Transverse colon (tissue), 4 donors: Measurements from ENCODE around the gene VWA3A.

Experiments used
- EP300 ChIP-seq: sonication (generic); formaldehyde crosslinking; IDR thresholded peaks from one replicate; pipeline ENCODE4 v1.6.1; 2017; ENCODE audit warnings: antibody characterized with exemption, low read depth
- POLR2A ChIP-seq: fragments of 450-650 bp; IDR thresholded peaks from one replicate; pipeline ENCODE4 v1.6.1; 2016; ENCODE audit warnings: antibody characterized with exemption, mild to moderate bottlenecking, moderate library complexity
- POLR2AphosphoS5 ChIP-seq, 3 donors: sonication (generic); formaldehyde crosslinking; IDR thresholded peaks; one replicate each; pipeline ENCODE4 v1.6.1; 2016; ENCODE audit warnings: antibody characterized with exemption in 3 of 3
- TF ChIP-seq, protein P1 (sequence below), 5 experiments: fragments of 200-600 bp in 3 of 5; fragments of 450-650 bp in 2 of 5; sonication (generic) in 3 of 5; IDR thresholded peaks; 1 replicate in 2 of 5; 2 replicates in 3 of 5; pipeline ENCODE4 v1.5.1; 2016 to 2017; ENCODE audit warnings: antibody characterized with exemption in 5 of 5, inconsistent platforms in 3 of 5, mild to moderate bottlenecking in 2 of 5, moderate library complexity in 1 of 5

DNA sequence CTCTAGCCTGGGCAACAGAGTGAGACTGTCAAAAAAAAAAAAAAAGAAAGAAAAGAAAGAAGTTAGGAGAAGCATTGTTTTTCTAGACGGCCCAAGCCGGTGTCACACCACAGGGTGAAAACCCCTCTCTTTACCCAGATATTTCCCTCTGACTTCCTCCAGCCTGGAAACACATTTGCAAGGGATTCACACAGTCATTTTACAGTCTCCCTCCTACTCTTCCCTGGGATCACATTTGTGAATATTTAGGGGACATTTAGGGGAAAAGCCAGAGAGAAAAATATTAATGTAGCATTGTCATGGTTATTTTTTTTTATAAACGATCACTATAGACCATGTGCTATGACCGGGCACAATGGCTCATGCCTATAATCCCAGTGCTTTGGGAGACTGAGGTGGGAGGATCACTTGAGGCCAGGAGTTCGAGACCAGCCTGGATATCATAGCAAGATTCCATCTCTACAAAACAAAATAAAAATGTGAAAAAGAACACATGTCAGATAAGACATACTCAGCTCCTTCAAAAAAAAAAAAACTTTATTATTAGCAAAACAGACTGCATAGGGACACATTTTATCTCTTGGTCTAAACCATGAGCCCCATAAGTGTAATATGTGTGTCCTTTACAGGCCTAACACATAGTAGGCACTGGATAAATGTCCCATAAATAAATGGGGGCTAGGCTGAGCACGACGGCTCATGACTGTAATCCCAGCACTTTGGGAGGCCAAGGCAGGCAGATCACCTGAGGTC lies 59.1 kb downstream of the VWA3A start:
- TF ChIP-seq, protein P1, sequence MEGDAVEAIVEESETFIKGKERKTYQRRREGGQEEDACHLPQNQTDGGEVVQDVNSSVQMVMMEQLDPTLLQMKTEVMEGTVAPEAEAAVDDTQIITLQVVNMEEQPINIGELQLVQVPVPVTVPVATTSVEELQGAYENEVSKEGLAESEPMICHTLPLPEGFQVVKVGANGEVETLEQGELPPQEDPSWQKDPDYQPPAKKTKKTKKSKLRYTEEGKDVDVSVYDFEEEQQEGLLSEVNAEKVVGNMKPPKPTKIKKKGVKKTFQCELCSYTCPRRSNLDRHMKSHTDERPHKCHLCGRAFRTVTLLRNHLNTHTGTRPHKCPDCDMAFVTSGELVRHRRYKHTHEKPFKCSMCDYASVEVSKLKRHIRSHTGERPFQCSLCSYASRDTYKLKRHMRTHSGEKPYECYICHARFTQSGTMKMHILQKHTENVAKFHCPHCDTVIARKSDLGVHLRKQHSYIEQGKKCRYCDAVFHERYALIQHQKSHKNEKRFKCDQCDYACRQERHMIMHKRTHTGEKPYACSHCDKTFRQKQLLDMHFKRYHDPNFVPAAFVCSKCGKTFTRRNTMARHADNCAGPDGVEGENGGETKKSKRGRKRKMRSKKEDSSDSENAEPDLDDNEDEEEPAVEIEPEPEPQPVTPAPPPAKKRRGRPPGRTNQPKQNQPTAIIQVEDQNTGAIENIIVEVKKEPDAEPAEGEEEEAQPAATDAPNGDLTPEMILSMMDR (IDR thresholded peaks at IDR 0.05) = no peak
- TF ChIP-seq POLR2A = no peak
- TF ChIP-seq POLR2AphosphoS5 (IDR thresholded peaks at IDR 0.05) = no peak
- no peak for TF ChIP-seq EP300
